Testis (tissue), 2 donors: ENCODE data around the gene BACE2.

Experiments
- CTCF ChIP-seq, 3 experiments: fragments of 450-650 bp in 2 of 3; fragments of 200-600 bp in 1 of 3; sonication (generic) in 1 of 3; IDR thresholded peaks; one replicate each; pipeline ENCODE4 v1.5.1; 2016 to 2019; ENCODE audit warnings: antibody characterized with exemption in 3 of 3, mild to moderate bottlenecking in 2 of 3, moderate library complexity in 1 of 3
- POLR2A ChIP-seq: fragments of 450-650 bp; IDR thresholded peaks from one replicate; pipeline ENCODE4 v1.6.1; 2017; ENCODE audit warnings: antibody characterized with exemption, mild to moderate bottlenecking, moderate library complexity

GRCh38 chr21:41188486-41189149, 20.7 kb downstream of the BACE2 start:
- TF ChIP-seq CTCF (IDR thresholded peaks at IDR 0.05) (no peak), POLR2A (no peak)
